H1 (cell line): ENCODE results near the gene METTL25B. TPM values are rescaled to one million over a fixed set of nuclear protein-coding genes. Genes with fewer than 3 reads are reported as not detected.
A peak's percentile ranks its signal among the peaks of the same experiment; 100 is the strongest.

Source experiments
- CTCF ChIA-PET: fragments of 300-600 bp; sonication (Branson Sonifier 250); formaldehyde crosslinking; loops from one replicate; lab custom pipeline; 2021; ENCODE audit not compliant: partially characterized antibody; lab: Charles Lee
- POLR2A ChIA-PET: fragments of 300-600 bp; sonication (Branson Sonifier 250); formaldehyde crosslinking; loops from one replicate; lab custom pipeline; 2021; ENCODE audit warnings: inconsistent platforms; ENCODE audit not compliant: partially characterized antibody; lab: Charles Lee
- DNase-seq, 2 experiments: peaks; one replicate each; pipeline versions ENCODE4 v3.0.0 to v3.0.0-alpha.2; 2010 to 2022; ENCODE audit warnings: low spot score in 2 of 2, low read depth in 1 of 2, mixed read lengths in 1 of 2
- FAIRE-seq: peaks from 2 replicates; lab custom pipeline; 2011; peaks lifted over from hg19 to GRCh38; lab: Jason Lieb, UNC
- H2AFZ ChIP-seq: 2 replicates; pipeline ENCODE4 v1.8.1; 2012; ENCODE audit warnings: low read length, inconsistent platforms
- H2AK5ac ChIP-seq: 2 replicates; pipeline ENCODE4 v1.6.1; 2013; ENCODE audit warnings: low read depth, low read length
- H2BK120ac ChIP-seq: replicated peaks from 2 replicates; pipeline ENCODE3; 2013; ENCODE audit warnings: low read depth, low read length, inconsistent platforms
- H2BK12ac ChIP-seq: 2 replicates; pipeline ENCODE4 v1.6.1; 2013; ENCODE audit warnings: low read depth, low read length
- H2BK15ac ChIP-seq: 2 replicates; pipeline ENCODE4 v1.6.1; 2013; ENCODE audit warnings: low read length
- H2BK20ac ChIP-seq: 2 replicates; pipeline ENCODE4 v1.6.1; 2013; ENCODE audit warnings: low read length
- H2BK5ac ChIP-seq: 2 replicates; pipeline ENCODE4 v1.6.1; 2013; ENCODE audit warnings: low read depth, low read length
- H3K14ac ChIP-seq: 2 replicates; pipeline ENCODE4 v1.6.1; 2013; ENCODE audit warnings: inconsistent platforms; ENCODE audit not compliant: insufficient read length
- H3K18ac ChIP-seq: 2 replicates; pipeline ENCODE4 v1.6.1; 2013; ENCODE audit warnings: low read length; ENCODE audit errors: extremely low read depth
- H3K23ac ChIP-seq: 2 replicates; pipeline ENCODE4 v1.6.1; 2013; ENCODE audit warnings: inconsistent platforms; ENCODE audit not compliant: insufficient read length
- H3K23me2 ChIP-seq: 2 replicates; pipeline ENCODE4 v1.6.1; 2013; ENCODE audit warnings: low read depth, low read length
- H3K27ac ChIP-seq: 2 replicates; pipeline ENCODE4 v1.6.1; 2011; ENCODE audit warnings: low read depth, low read length, inconsistent platforms
- H3K27me3 ChIP-seq, 4 experiments: replicated peaks in 1 of 4; 1 replicate in 1 of 4; 2 replicates in 3 of 4; pipeline versions ENCODE4 v1.6.1 to v1.8.1; 2011 to 2013; ENCODE audit warnings: low read length in 3 of 4, mild to moderate bottlenecking in 3 of 4, inconsistent platforms in 2 of 4, mixed read lengths in 2 of 4, moderate library complexity in 1 of 4; ENCODE audit not compliant: control insufficient read depth in 3 of 4, insufficient read depth in 3 of 4; ENCODE audit errors: extremely low read depth in 1 of 4
- H3K36me3 ChIP-seq, 4 experiments: 2 replicates each; pipeline versions ENCODE4 v1.6.1 to v1.8.1; 2011 to 2013; ENCODE audit warnings: mild to moderate bottlenecking in 4 of 4, low read length in 3 of 4, moderate library complexity in 2 of 4, control low read depth in 1 of 4, inconsistent platforms in 1 of 4; ENCODE audit not compliant: insufficient read depth in 4 of 4, control insufficient read depth in 2 of 4
- H3K4ac ChIP-seq: replicated peaks from 2 replicates; pipeline ENCODE3; 2013; ENCODE audit warnings: low read length, low read depth, mixed read lengths, inconsistent platforms; ENCODE audit not compliant: insufficient read length
- H3K4me1 ChIP-seq, 4 experiments: replicated peaks in 1 of 4; 1 replicate in 1 of 4; 2 replicates in 3 of 4; pipeline versions ENCODE4 v1.6.1 to v1.8.1; 2011 to 2013; ENCODE audit warnings: low read length in 3 of 4, inconsistent platforms in 2 of 4, mixed read lengths in 1 of 4; ENCODE audit not compliant: insufficient read depth in 4 of 4, control insufficient read depth in 3 of 4
- H3K4me2 ChIP-seq, 2 experiments: 2 replicates each; pipeline versions ENCODE4 v1.6.1 to v1.8.1; 2011 to 2013; ENCODE audit warnings: low read depth in 2 of 2, low read length in 2 of 2, control low read depth in 1 of 2, inconsistent platforms in 1 of 2, mild to moderate bottlenecking in 1 of 2; ENCODE audit not compliant: insufficient read depth in 1 of 2
- H3K4me3 ChIP-seq, 4 experiments: fragments of 200-600, 300-600 bp in 1 of 4; sonication (generic), shearing (Covaris generic), sonication (Bioruptor Twin) in 1 of 4; 2 replicates each; pipeline versions ENCODE4 v1.5.1 to v1.8.1; 2011 to 2016; ENCODE audit warnings: low read length in 4 of 4, low read depth in 3 of 4, control low read depth in 2 of 4, inconsistent platforms in 2 of 4, mild to moderate bottlenecking in 2 of 4, mixed read lengths in 1 of 4, moderate library complexity in 1 of 4; ENCODE audit not compliant: insufficient read depth in 2 of 4; ENCODE audit errors: extremely low read depth in 1 of 4
- H3K56ac ChIP-seq: replicated peaks from 2 replicates; pipeline ENCODE3; 2013; ENCODE audit warnings: low read depth, mild to moderate bottlenecking, mixed read lengths, low read length, inconsistent platforms; ENCODE audit not compliant: insufficient read length
- H3K79me1 ChIP-seq: 2 replicates; pipeline ENCODE4 v1.6.1; 2013; ENCODE audit warnings: low read depth, low read length, control low read depth
- H3K79me2 ChIP-seq, 2 experiments: 2 replicates each; pipeline versions ENCODE4 v1.6.1 to v1.8.1; 2012 to 2013; ENCODE audit warnings: low read length in 2 of 2, mild to moderate bottlenecking in 2 of 2, inconsistent platforms in 1 of 2; ENCODE audit not compliant: insufficient read depth in 2 of 2, control insufficient read depth in 1 of 2
- H3K9ac ChIP-seq, 4 experiments: replicated peaks in 1 of 4; 1 replicate in 1 of 4; 2 replicates in 3 of 4; pipeline versions ENCODE4 v1.6.1 to v1.8.1; 2011 to 2013; ENCODE audit warnings: low read depth in 3 of 4, low read length in 3 of 4, control low read depth in 2 of 4, mild to moderate bottlenecking in 2 of 4, moderate library complexity in 2 of 4, inconsistent platforms in 1 of 4; ENCODE audit errors: extremely low read depth in 1 of 4
- H3K9me3 ChIP-seq, 2 experiments: 2 replicates each; pipeline versions ENCODE4 v1.6.1 to v1.8.1; 2012 to 2013; ENCODE audit warnings: mild to moderate bottlenecking in 2 of 2, moderate library complexity in 2 of 2, control low read depth in 1 of 2, inconsistent platforms in 1 of 2, low read depth in 1 of 2, low read length in 1 of 2, mixed read lengths in 1 of 2; ENCODE audit not compliant: insufficient read depth in 2 of 2
- H4K20me1 ChIP-seq, 2 experiments: replicated peaks in 1 of 2; 2 replicates each; pipeline versions ENCODE3 to v1.8.1; 2011 to 2013; ENCODE audit warnings: inconsistent platforms in 2 of 2, low read length in 2 of 2, mild to moderate bottlenecking in 1 of 2; ENCODE audit not compliant: insufficient read depth in 2 of 2, control insufficient read depth in 1 of 2
- H4K5ac ChIP-seq: 2 replicates; pipeline ENCODE4 v1.6.1; 2013; ENCODE audit warnings: low read length, low read depth, mixed read lengths, inconsistent platforms; ENCODE audit not compliant: insufficient read length
- H4K8ac ChIP-seq: 2 replicates; pipeline ENCODE4 v1.8.0; 2013; ENCODE audit warnings: mild to moderate bottlenecking, moderate library complexity, low read length, inconsistent platforms; ENCODE audit not compliant: insufficient read depth; ENCODE audit errors: extremely low read depth
- H4K91ac ChIP-seq: replicated peaks from 2 replicates; pipeline ENCODE3; 2013; ENCODE audit warnings: low read length, mixed read lengths, inconsistent platforms; ENCODE audit not compliant: insufficient read length
- JUND ChIP-seq: IDR thresholded peaks from 2 replicates; pipeline ENCODE4 v1.6.1; 2011; ENCODE audit warnings: mild to moderate bottlenecking, improper control_type of control experiment, low read length
- TBP ChIP-seq: IDR thresholded peaks from 2 replicates; pipeline ENCODE4 v1.6.1; 2011; ENCODE audit warnings: low read depth, low read length, improper control_type of control experiment
- WGBS, 2 experiments: shearing (Covaris generic) in 1 of 2; methylation state at CpG; one replicate each; pipeline versions ENCODE4 v1.1.6 to v1.1.7; 2013 to 2015; ENCODE audit warnings: low lambda C conversion rate in 2 of 2, mixed read lengths in 2 of 2, inconsistent platforms in 1 of 2, low coverage in 1 of 2, missing lambda C conversion rate in 1 of 2; ENCODE audit not compliant: insufficient replicate concordance in 2 of 2, insufficient coverage in 1 of 2, insufficient read length in 1 of 2; ENCODE audit errors: extremely low coverage in 1 of 2, missing lambda C conversion rate in 1 of 2; 5-methylcytosine and 5-hydroxymethylcytosine counted together
- polyA plus RNA-seq, 7 experiments: library from polyadenylated mRNA; depleted of rRNA in 3 of 7; stranded (reverse) in 5 of 7; unstranded in 2 of 7; fragments of >200 nt in 5 of 7; fragments of 200-250 nt in 2 of 7; gene quantifications; 1 replicate in 5 of 7; 2 replicates in 1 of 7; 4 replicates in 1 of 7; pipeline versions ENCODE4 v1.2.1 to v1.2.3, GENCODE V29; 2011 to 2013; ENCODE audit warnings: missing spikeins in 2 of 7, mixed read lengths in 2 of 7
- total RNA-seq: library from RNA; stranded (reverse); fragmentation: NEBNext Ultra II Directional; extraction: Animal tissue kit (Norgen Biotek cat#: 25700); gene quantifications from 2 replicates; pipeline ENCODE4 v1.2.1, GENCODE V29; 2021

Gene METTL25B
- total and polyA plus RNA-seq, 2 of the 8 experiments (the other 6 are each of a cell fraction or from before 2014, with no cell fraction given) = 28.4 to 30.1 TPM

DNA sequence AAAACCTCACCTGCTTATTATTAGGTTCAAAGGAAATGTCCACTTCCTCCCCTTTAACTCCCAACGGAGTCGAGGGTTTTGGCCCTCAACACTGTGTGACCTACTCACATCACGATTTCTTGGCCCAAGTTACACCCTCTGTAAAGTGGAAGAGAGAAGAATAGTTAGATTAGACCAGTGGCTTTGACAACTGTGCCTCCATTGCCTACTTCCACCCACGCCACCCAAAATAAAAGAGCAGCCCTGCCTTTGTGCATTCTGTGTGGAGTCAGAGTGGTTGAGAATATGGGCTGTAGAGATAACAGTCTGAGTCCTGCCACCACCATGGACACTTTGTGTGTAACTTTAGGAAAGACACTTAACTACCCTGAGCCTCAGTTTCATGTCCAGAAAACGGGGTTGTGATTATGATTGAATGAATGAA, 27.3 kb downstream of the METTL25B start:
- Histone ChIP-seq H3K9ac (0 out of 7 replicates have a peak overlapping the region, but pooled peaks of 1 of the 4 experiments have one; percentile 5), H2BK12ac (no peak overlapping the region), H2AFZ (no peak overlapping the region), H2BK5ac (no peak overlapping the region), H4K8ac (no peak overlapping the region), H3K4ac (no peak overlapping the region), H3K79me2 (peaks cover under 1 to 21% of the 10 kb centered on the region in 2 experiments), H2AK5ac (no peak overlapping the region), H3K79me1 (peaks cover 5% of the 10 kb centered on the region; the same call in 1 of the 2 replicates), H3K18ac (no peak overlapping the region), H4K20me1 (peaks cover 0 to 2% of the 10 kb centered on the region in 2 experiments), H3K4me2 (no peak overlapping the region), H2BK120ac (no peak overlapping the region), H3K4me1 (peaks cover 3 to 12% (median 4%) of the 10 kb centered on the region in 4 experiments; a peak in 6 of 7 replicates)
- POLR2A ChIA-PET = interaction anchor here (0.9 to 8.8 kb wide), 5 partner anchors 9 to 27 kb away, joined by 3 to 121 read pairs (median 3); partner anchors contain the start of genes ISG20L2, METTL25B, MRPL24 and PRCC
- TF ChIP-seq TBP = 0 out of 2 replicates have a peak, but pooled peaks have one; percentile 5
- no peak for TF ChIP-seq JUND
- TF ChIP-seq, all 59 proteins: peak for 1
- no peak for FAIRE-seq
- H3K4me3 ChIP-seq = no peak overlapping the region
- no peak overlapping the region for H3K14ac ChIP-seq
- H4K91ac ChIP-seq = no peak overlapping the region
- H2BK20ac ChIP-seq = no peak overlapping the region
- 87% methylated on average over 5 of the region's 5 CpGs; no CpG with 5 or more reads in 1 of the 2 experiments for WGBS, 2 experiments
- no peak overlapping the region for H2BK15ac ChIP-seq
- no peak overlapping the region for H3K23ac ChIP-seq
- CTCF ChIA-PET = interaction anchor here (0.7 to 4.2 kb wide), 4 partner anchors 29 to 120 kb away, joined by 3 to 29 read pairs (median 10); no protein-coding TSS in a partner anchor
- no peak overlapping the region for H4K5ac ChIP-seq
- DNase-seq = no peak
- H3K27ac ChIP-seq = no peak overlapping the region
- H3K9me3 ChIP-seq = no peaks in the 10 kb centered on the region
- peaks cover 4% of the 10 kb centered on the region; the same call in 1 of the 2 replicates for H3K23me2 ChIP-seq
- no peaks in the 10 kb centered on the region for H3K36me3 ChIP-seq
- no peak overlapping the region for H3K56ac ChIP-seq
- H3K27me3 ChIP-seq = no peaks in the 10 kb centered on the region
